ENCODE results near the gene NLRP6.

The NLRP6 gene

DNA sequence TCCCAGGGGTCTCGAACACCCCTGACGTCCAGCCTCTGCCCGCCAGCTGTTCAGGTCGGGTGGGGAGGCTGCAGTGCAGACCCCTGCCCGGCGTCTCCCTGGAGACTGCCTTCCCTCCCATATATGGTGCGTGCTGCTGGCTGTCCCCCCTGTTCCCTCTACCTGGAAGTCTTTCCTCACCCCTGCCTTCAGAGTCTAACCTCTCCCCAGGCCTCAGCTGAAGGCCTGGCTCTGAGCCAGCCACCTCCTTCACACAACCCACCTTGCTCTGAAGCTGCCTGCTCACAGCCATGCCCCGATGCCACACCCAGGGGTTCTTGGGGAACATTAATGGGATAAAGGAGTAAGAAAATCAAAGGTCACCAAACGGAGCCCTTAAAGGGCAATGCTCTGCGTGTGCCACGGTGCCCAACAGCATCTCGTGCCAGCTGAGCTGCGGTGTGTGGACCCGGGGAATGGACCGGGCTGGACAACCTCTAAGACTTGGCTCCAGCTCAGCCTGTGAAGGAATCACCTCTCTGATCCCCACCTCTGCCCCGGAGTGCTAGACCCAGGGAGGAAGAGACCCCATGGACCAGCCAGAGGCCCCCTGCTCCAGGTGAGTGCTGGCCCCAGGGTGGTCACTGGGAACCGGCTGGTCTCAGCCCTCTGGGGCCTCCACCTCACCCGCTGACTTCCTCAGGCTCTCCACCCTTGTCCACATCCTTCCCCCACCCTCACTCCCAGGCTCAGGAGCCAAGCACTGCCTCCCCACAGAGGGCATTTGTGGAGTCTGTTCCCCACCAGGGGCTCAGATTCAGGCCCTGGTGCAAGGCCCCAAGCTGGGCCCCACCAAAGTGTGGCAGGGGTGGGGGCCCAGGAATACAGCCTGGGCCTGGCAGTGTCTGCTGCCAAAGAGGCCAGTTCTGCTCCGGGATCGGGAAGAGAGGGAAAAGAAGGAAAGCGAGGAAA is at the start of gene NLRP6:
NLRP6 (plus strand) TSS at position 407 of the 951 bp plus-strand sequence; CDS start at position 570, 163 bp downstream.
- TF ChIP-seq GATA2 (IDR thresholded peaks at IDR 0.05; ENCODE audit: low read depth, low read length) (no peak), GATA3 (IDR thresholded peaks at IDR 0.05; ENCODE audit: low read depth, low read length) (no peak)

DNA sequence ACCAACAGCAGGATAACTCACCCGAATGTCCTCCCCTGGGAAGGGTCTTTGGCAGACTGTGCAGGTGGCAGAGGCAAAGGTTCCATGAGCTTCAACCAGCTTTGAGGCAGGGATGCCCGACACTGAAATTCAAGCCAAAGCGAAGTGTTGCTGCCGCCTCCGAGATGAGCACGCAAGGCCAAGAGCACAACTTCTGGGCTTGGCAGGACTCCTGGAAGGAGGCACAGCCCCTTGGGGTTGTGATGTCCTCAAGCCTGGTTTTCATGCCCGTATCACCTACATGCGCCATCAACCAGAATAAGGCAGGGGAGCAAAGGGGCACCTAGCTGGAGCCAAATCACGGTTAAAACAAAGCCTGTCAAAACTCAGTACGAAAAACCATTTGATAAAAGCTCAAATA is 47.8 kb upstream of the NLRP6 start:
- TF ChIP-seq GATA3 (IDR thresholded peaks at IDR 0.05; ENCODE audit: low read depth, low read length): no peak
- TF ChIP-seq GATA2 (IDR thresholded peaks at IDR 0.05; ENCODE audit: low read depth, low read length): no peak

- TF ChIP-seq GATA3 (IDR thresholded peaks at IDR 0.05; ENCODE audit: low read depth, low read length) (no peak), GATA2 (IDR thresholded peaks at IDR 0.05; ENCODE audit: low read depth, low read length) (no peak)
Observed at GRCh38 chr11:232783-233565, 45.2 kb upstream of the NLRP6 start.

- no peak for TF ChIP-seq GATA2 (IDR thresholded peaks at IDR 0.05; ENCODE audit: low read depth, low read length)
- no peak for TF ChIP-seq GATA3 (IDR thresholded peaks at IDR 0.05; ENCODE audit: low read depth, low read length)
Observed at GRCh38 chr11:235180-235579, 43.0 kb upstream of the NLRP6 start.

DNA sequence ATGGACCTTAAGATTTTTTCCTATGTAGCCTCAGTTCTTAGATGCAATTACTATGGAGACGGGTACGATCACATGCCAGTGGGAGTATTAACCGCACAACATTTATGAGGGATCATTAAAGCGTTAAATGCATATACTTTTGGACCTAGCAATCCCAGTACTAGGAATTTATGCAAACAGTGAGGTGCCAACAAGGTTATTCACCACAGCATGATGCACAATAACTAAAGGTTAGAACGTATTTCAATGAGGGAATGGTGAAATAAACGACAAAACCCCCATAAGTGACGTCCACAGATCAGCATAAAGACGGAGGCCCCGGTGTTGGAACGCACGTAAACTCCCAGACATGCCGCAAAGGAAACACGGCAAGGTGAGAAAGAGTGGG is 42.6 kb upstream of the NLRP6 start:
- no peak for TF ChIP-seq GATA2 (IDR thresholded peaks at IDR 0.05; ENCODE audit: low read depth, low read length)
- no peak for TF ChIP-seq GATA3 (IDR thresholded peaks at IDR 0.05; ENCODE audit: low read depth, low read length)

DNA sequence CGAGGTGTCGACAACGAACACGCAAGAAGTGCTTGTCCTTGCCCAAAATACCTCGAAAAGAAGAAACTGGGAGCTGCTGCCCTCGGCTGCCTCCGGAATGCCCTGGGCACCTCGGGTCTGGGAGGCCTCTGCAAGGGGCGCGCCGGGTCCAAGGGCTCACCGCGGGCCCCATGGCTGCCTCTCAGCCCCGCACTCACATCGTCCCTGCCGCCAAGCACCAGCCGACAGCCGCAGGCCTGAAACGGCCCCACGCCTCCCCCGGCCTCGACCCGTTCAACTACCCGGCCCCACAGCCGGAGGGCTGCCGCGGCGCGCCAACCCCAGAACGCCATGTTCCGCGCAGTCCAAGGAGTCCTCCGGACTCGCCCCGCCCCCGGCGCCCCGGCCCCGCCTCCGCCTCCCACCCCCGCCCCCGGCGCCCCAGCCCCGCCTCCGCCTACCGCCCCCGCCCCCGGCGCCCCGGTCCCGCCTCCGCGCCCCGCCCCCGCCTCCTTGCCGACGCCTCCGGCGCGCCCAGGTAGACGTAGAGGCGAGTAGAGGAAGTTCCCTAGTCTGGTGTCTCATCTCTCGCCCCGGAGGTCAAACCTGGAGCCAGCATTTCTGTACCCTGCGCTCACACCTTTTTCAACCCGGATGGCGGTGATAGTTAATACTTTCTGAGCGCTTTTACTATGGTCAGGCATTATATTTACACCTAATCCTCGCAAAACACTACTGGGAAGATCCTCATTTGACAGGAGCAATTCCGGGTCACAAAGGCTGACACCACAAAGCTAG is 42.0 kb upstream of the NLRP6 start, which contains the start of gene SIRT3:
SIRT3 (minus strand) TSS at position 346 of the 777 bp plus-strand sequence; CDS start at position 332, 14 bp downstream.
- no peak for TF ChIP-seq GATA2 (IDR thresholded peaks at IDR 0.05; ENCODE audit: low read depth, low read length)

- TF ChIP-seq GATA3 (IDR thresholded peaks at IDR 0.05; ENCODE audit: low read depth, low read length): no peak
- TF ChIP-seq GATA2 (IDR thresholded peaks at IDR 0.05; ENCODE audit: low read depth, low read length): no peak
Observed at GRCh38 chr11:236774-237767, 41.1 kb upstream of the NLRP6 start, which contains the start of gene PSMD13. TSS of gene PSMD13 (plus strand) at chr11:236976. CDS start at chr11:237050, 74 bp downstream.

DNA sequence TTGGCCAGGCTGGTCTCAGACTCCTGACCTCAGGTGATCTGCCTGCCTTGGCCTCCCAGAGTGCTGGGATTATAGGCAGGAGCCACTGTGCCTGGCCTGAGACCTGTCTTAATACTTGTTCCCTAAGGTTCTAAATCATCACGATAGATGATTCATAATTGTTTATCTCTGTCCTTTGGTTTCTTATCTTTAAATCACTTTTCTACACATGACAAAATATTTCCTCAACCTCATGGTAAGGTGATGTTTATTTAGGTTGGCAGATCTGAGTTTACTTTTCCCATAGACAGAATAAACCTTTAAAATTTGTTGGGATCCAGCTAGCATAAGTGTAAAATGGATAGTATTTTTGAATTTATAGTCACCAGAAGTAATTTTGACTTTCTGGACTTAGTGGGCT is 37.9 kb upstream of the NLRP6 start:
- TF ChIP-seq GATA3 (IDR thresholded peaks at IDR 0.05; ENCODE audit: low read depth, low read length) (no peak), GATA2 (IDR thresholded peaks at IDR 0.05; ENCODE audit: low read depth, low read length) (no peak)

DNA sequence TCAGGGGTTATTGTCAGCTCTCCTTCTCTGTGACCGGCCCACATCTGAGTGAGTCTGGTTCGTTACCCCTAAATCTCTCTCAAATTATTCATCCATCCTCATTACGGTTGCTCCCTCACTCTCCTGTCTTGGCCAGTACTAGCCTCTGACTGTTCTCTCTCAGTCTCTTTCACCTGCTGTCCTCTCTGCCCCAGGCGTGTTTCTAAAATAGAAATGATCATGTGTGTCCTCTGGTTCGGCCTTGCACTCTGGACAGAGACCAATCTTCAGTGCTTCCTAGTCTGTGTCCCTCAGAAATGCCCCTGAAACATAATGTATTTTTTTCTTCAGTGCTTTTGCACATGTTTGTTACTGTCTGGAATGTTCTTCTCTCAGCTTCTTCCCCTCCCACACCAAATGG is 36.6 kb upstream of the NLRP6 start:
- TF ChIP-seq GATA3 (IDR thresholded peaks at IDR 0.05; ENCODE audit: low read depth, low read length) (no peak), GATA2 (IDR thresholded peaks at IDR 0.05; ENCODE audit: low read depth, low read length) (no peak)

GRCh38 chr11:244376-244775 is 33.8 kb upstream of the NLRP6 start:
- TF ChIP-seq GATA2 (IDR thresholded peaks at IDR 0.05; ENCODE audit: low read depth, low read length): no peak

- TF ChIP-seq GATA2 (IDR thresholded peaks at IDR 0.05; ENCODE audit: low read depth, low read length): no peak
- no peak for TF ChIP-seq GATA3 (IDR thresholded peaks at IDR 0.05; ENCODE audit: low read depth, low read length)
Observed at GRCh38 chr11:249062-249461, 29.1 kb upstream of the NLRP6 start.

- TF ChIP-seq GATA3 (IDR thresholded peaks at IDR 0.05; ENCODE audit: low read depth, low read length) (no peak), GATA2 (IDR thresholded peaks at IDR 0.05; ENCODE audit: low read depth, low read length) (no peak)
Observed at GRCh38 chr11:250274-250673, 27.9 kb upstream of the NLRP6 start.
